OCI-M2 (cell line): ENCODE data around the gene RFPL1.
"Not testable (repeated sequence)": the region's sequence is repeated elsewhere in the genome, so short reads cannot be mapped to it uniquely, and the experiment has no call there.

Source experiments
- DNase-seq: peaks from one replicate; lab custom pipeline; 2025; ENCODE audit not compliant: unreplicated experiment; lab: John Stamatoyannopoulos, UW

RFPL1 gene

DNA sequence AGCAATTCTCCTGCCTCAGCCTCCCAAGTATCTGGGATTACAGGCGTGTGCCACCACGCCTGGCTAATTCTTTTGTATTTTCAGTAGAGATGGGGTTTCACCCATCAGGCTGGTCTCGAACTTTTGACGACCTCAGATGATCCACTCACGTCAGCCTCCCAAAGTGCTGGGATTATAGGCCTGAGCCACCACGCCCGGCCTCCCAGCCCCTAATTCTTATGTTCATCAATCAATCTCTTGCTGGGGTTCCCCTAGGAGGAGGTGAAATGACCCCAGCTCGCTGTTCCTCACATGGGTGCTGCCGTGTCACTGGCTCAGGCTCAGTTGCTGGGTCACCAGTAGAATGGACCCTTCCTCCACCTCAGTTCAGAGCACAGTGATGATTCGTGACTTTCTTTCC is at the start of gene RFPL1:
TSS of gene RFPL1 (plus strand) at position 301 of the 400 bp plus-strand sequence.
- not testable (repeated sequence) for DNase-seq

- DNase-seq: no peak
Measured at GRCh38 chr22:29388759-29389090, 49.7 kb upstream of the RFPL1 start.

- DNase-seq: no peak
Measured at GRCh38 chr22:29390270-29390669, 48.1 kb upstream of the RFPL1 start.

DNA sequence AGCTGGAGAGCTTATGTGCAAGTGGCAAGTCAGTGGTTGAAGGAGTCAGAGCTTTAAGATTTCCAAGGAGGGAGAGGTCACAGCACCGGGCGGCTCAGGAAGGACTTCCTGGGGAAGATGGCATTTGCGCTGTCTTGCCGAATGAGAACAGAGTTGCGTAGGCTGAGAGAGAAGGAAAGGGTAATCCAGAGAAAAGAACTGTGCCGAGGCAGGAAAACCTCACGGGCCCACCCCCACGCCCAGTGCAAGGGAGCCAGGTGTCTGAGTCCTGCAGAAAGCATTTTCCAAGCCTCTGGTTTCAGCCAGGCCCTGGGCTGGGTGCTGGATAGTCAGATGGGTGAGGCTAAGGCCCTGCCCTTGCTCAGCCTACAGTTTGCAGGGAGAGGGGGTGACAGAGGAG is 46.8 kb upstream of the RFPL1 start:
- DNase-seq: no peak

GRCh38 chr22:29393019-29393608 is 45.3 kb upstream of the RFPL1 start:
- no peak for DNase-seq

GRCh38 chr22:29394931-29395581 is 43.3 kb upstream of the RFPL1 start:
- no peak for DNase-seq

GRCh38 chr22:29396126-29396525 is 42.3 kb upstream of the RFPL1 start:
- DNase-seq: no peak

GRCh38 chr22:29397791-29398190 is 40.6 kb upstream of the RFPL1 start:
- DNase-seq: no peak

DNA sequence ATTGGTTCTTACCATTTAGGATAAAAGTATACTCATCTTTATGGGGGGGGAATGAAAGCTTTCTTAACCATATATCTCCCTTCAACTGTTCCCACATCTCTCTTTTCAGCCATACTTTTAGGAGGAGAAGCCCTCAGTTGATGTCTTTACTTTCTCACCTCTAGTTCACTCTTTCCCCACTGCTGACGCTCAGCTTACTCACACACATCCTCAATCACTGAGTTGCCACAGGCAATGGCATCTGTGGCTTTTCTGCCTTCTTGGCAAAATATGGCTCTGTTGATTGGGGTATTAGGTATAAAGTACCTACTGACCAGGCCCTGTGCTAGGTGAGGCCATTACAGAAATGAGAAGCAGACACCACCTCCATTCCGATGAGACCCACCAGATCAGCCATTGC is 37.8 kb upstream of the RFPL1 start:
- DNase-seq: no peak

GRCh38 chr22:29401538-29401937 is 36.8 kb upstream of the RFPL1 start:
- not testable (repeated sequence) for DNase-seq

DNA sequence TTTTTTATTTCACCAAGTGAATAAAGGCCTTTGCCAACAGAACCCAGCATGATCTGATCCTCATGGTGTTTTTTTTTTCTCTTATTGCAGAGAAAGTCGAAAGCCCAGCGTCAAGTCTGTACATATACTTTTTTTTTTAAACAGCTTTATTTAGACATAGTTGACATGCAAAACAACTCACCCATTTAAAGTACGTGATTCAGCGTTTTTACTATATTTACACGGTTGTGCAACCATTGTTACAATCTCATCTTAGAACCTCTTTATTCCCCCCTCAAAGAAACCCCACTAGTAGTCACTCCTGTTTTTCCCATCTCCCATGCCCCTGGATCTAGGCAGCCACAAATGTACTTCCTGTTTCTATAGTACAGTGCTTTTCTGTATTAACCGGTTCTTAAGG is 29.4 kb upstream of the RFPL1 start:
- no peak for DNase-seq

GRCh38 chr22:29411569-29412211 is 26.7 kb upstream of the RFPL1 start:
- not testable (repeated sequence) for DNase-seq

- not testable (repeated sequence) for DNase-seq
Measured at GRCh38 chr22:29412772-29413171, 25.6 kb upstream of the RFPL1 start.

- not testable (repeated sequence) for DNase-seq
Measured at GRCh38 chr22:29414951-29415591, 23.3 kb upstream of the RFPL1 start.

DNA sequence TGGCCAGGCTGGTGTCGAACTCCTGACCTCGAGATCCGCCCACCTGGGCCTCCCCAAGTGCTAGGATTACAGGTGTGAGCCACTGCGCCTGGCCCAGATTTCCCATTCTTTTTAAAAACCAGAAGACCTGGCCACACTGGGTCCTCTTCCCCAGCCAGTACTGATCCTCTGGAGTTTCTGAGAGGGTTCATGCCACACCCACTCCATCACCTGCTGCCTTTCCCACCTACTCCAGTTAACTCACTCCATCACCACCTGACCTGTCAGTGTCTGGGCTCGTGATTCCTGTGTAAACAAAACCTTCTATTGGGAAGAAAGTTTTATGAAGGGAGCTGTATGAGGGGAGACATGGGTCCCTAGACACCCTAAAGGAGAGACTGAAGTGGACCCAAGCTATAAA is 19.7 kb upstream of the RFPL1 start:
- DNase-seq: not testable (repeated sequence)

- DNase-seq: no peak
Measured at GRCh38 chr22:29426476-29426875, 11.9 kb upstream of the RFPL1 start.

- DNase-seq: no peak
Measured at GRCh38 chr22:29427176-29427760, 11.1 kb upstream of the RFPL1 start.

DNA sequence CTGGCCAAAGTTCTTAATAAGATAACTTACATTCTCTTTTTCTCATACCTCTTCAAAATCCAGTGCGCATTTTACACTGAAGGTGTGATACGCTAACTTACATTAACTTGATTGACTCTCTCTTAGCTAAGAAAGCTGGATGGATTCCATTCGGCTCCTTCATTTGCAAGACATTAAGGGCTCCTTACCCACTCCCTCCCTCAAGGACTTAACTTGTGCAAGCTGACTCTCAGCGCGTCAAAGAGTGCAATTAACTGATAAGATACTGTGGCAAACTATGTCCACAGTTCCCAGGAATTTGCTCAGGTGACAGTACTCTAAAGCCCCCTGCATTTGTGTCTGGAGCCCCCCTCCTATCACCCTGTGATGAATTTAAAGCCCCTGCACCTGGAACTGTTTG is 6.4 kb upstream of the RFPL1 start:
- no peak for DNase-seq

DNA sequence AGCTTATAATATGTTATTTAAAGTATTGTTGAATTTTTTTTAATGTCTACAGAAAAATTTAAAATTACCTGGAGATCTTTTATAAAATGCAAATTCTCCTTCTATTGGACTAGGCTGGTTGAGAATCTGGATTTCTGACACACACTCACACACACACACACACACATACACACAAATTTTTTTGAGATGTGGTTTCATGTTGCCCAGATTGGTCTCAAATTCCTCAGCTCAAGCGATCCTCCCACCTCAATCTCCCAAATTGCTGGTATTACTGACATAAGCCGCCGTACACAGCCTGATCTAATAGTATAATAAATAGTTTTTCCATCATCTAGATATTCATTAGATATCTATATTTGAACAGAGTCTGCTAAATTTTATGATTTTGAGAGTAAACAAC is 4.5 kb upstream of the RFPL1 start:
- no peak for DNase-seq

DNA sequence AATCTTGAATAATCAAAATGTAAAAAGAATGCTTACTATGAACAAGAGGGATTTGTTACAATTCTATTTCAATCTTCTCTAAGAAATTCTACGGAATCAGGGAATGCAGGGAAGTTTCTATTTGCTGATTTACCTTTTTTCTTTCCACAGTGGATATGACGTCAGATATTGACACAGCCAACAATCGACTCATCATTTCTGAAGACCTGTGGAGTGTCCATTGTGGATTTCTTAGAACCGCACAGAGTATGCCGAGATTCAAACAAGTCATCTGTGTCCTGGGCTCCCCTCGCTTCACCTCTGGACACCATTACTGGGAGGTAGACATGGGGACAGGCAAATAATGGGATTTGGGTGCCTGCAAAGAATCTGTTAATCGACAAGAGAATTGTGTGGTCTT is 4.1 kb upstream of the RFPL1 start:
- DNase-seq: no peak

- DNase-seq: no peak
Measured at GRCh38 chr22:29435236-29436136, 2.9 kb upstream of the RFPL1 start.
